Spleen (tissue), 11 donors: Measurements from ENCODE around the gene TRIM71. TPM values are rescaled to one million over a fixed set of nuclear protein-coding genes. Genes with fewer than 3 reads are reported as not detected.

Experiments used
- DNase-seq: peaks from one replicate; pipeline ENCODE4 v3.0.0-alpha.2; 2020
- H3K27ac ChIP-seq, 8 donors: fragments of 200-600 bp; sonication (generic) in 7 of 8; 1 replicate in 4 of 8; 2 replicates in 4 of 8; pipeline versions ENCODE4 v1.5.0 to v1.8.0; 2016 to 2021; ENCODE audit warnings: inconsistent platforms in 4 of 8, mild to moderate bottlenecking in 4 of 8, moderate library complexity in 1 of 8
- H3K27me3 ChIP-seq, 7 donors: fragments of 200-600 bp; sonication (generic) in 6 of 7; replicated peaks in 1 of 7; 1 replicate in 4 of 7; 2 replicates in 3 of 7; pipeline versions ENCODE4 v1.5.0 to v1.8.0; 2016 to 2021; ENCODE audit warnings: inconsistent platforms in 3 of 7, mild to moderate bottlenecking in 1 of 7
- H3K36me3 ChIP-seq, 6 donors: fragments of 200-600 bp; sonication (generic) in 5 of 6; 1 replicate in 4 of 6; 2 replicates in 2 of 6; pipeline versions ENCODE4 v1.5.0 to v1.8.0; 2016 to 2021; ENCODE audit warnings: inconsistent platforms in 2 of 6
- H3K4me1 ChIP-seq, 6 donors: fragments of 200-600 bp; sonication (generic) in 5 of 6; 1 replicate in 3 of 6; 2 replicates in 3 of 6; pipeline versions ENCODE4 v1.5.0 to v1.8.0; 2016 to 2021; ENCODE audit warnings: inconsistent platforms in 3 of 6
- H3K4me3 ChIP-seq, 8 donors: fragments of 200-600 bp; sonication (generic) in 7 of 8; 1 replicate in 4 of 8; 2 replicates in 4 of 8; pipeline versions ENCODE4 v1.5.0 to v1.8.0; 2016 to 2021; ENCODE audit warnings: inconsistent platforms in 4 of 8, mild to moderate bottlenecking in 4 of 8, moderate library complexity in 2 of 8
- H3K9me3 ChIP-seq, 8 donors: fragments of 200-600 bp; sonication (generic) in 7 of 8; 1 replicate in 4 of 8; 2 replicates in 4 of 8; pipeline versions ENCODE4 v1.5.0 to v1.8.0; 2016 to 2021; ENCODE audit warnings: inconsistent platforms in 4 of 8
- POLR2A ChIP-seq, 3 donors: fragments of 450-650 bp; IDR thresholded peaks; one replicate each; pipeline ENCODE4 v1.5.1; 2017; ENCODE audit warnings: antibody characterized with exemption in 3 of 3, mild to moderate bottlenecking in 1 of 3
- POLR2AphosphoS5 ChIP-seq, 3 donors: sonication (generic); formaldehyde crosslinking; IDR thresholded peaks; one replicate each; pipeline ENCODE4 v1.5.1; 2017; ENCODE audit warnings: antibody characterized with exemption in 3 of 3
- WGBS, 5 donors: extraction: QIAGEN DNeasy Blood & Tissue Kit in 3 of 5; methylation state at CpG; one replicate each; pipeline versions ENCODE4 v1.1.5 to v1.1.7; 2013 to 2018; 5-methylcytosine and 5-hydroxymethylcytosine counted together
- intact Hi-C: fragments of 100-400 bp; cut with DNase I; formaldehyde crosslinking; loops from one replicate; pipeline ENCODE4 v1.15.0; 2023; ENCODE audit warnings: low total_unique reads
- polyA plus RNA-seq, 3 donors: library from polyadenylated mRNA; stranded (reverse); fragments of 200-250 nt; gene quantifications; one replicate each; pipeline ENCODE4 v1.2.1, GENCODE V29; 2013
- total RNA-seq, 7 donors: library from RNA; depleted of rRNA in 3 of 7; stranded (reverse); fragments of >200 nt in 3 of 7; fragmentation: NEBNext Ultra II Directional in 4 of 7; extraction: Animal tissue kit (Norgen Biotek cat#: 25700) in 4 of 7; gene quantifications; one replicate each; pipeline versions ENCODE4 v1.1.0 to v1.2.1, GENCODE V29; 2016 to 2021
- TF ChIP-seq, protein P1 (sequence below), 11 experiments: fragments of 200-600 bp in 7 of 11; fragments of 450-650 bp in 4 of 11; sonication (generic) in 4 of 11; IDR thresholded peaks in 8 of 11; conservative IDR thresholded peaks in 3 of 11; 1 replicate in 7 of 11; 2 replicates in 4 of 11; pipeline versions ENCODE4 v1.4.0 to v1.8.0; 2016 to 2021; ENCODE audit warnings: antibody characterized with exemption in 11 of 11, inconsistent platforms in 4 of 11, mild to moderate bottlenecking in 1 of 11
- donor health status: healthy with polysubstance abuse.
- donor health status: DM: no; HTN: no; CAD: no; lungs with moderate emphysema.
- donor health status: DM: no; HTN: no; CAD: no.
- donor health status: Bipolar disorder and iron deficiency.
- donor health status: healthy.
- donor health status: DM: no; HTN: no; CAD: no.
- donor health status: DM: yes; HTN: yes; CAD: no.

Gene TRIM71
- total and polyA plus RNA-seq, 10 donors: under 0.01 to 0.09 (median 0.03) TPM; not detected in 5

DNA sequence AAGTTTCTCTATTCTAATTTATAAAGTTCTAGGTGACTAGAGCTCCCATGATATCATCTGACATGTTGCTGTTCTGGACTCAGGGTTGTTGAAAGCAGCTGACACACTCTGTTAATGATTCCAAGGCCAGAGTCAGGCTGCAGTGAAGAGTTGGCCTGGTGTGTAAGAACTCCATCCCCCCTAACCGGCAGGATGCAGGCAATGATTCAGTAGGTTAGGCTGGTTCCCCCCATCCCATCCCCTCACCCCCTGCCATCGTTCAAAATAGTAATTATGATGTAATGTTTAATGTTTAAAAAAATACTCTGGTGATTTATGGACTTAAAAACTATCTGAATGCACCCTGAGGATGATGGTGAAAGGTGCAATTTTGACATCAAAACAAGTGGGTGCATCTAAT lies 4.6 kb upstream of the TRIM71 start:
- DNase-seq: no peak
- no peaks in the 10 kb centered on the region for H3K9me3 ChIP-seq
- WGBS, 5 donors: 15 to 20% (median 19%) methylated on average over 2 of the region's 2 CpGs
- peaks cover 13 to 44% (median 29%) of the 10 kb centered on the region in 6 donors for H3K4me1 ChIP-seq
- intact Hi-C loops: no loop called here
- no peak for TF ChIP-seq POLR2AphosphoS5 (IDR thresholded peaks at IDR 0.05)
- TF ChIP-seq, protein P1, sequence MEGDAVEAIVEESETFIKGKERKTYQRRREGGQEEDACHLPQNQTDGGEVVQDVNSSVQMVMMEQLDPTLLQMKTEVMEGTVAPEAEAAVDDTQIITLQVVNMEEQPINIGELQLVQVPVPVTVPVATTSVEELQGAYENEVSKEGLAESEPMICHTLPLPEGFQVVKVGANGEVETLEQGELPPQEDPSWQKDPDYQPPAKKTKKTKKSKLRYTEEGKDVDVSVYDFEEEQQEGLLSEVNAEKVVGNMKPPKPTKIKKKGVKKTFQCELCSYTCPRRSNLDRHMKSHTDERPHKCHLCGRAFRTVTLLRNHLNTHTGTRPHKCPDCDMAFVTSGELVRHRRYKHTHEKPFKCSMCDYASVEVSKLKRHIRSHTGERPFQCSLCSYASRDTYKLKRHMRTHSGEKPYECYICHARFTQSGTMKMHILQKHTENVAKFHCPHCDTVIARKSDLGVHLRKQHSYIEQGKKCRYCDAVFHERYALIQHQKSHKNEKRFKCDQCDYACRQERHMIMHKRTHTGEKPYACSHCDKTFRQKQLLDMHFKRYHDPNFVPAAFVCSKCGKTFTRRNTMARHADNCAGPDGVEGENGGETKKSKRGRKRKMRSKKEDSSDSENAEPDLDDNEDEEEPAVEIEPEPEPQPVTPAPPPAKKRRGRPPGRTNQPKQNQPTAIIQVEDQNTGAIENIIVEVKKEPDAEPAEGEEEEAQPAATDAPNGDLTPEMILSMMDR (IDR thresholded peaks at IDR 0.05 in 8 of 11, conservative IDR thresholded peaks at IDR 0.05 in 3 of 11): no peak
- TF ChIP-seq POLR2A (IDR thresholded peaks at IDR 0.05): no peak
- H3K27ac ChIP-seq: no peak overlapping the region
- H3K36me3 ChIP-seq: no peaks in the 10 kb centered on the region
- no peak overlapping the region for H3K4me3 ChIP-seq
- H3K27me3 ChIP-seq: peaks cover 6 to 36% (median 27%) of the 10 kb centered on the region in 7 donors

DNA sequence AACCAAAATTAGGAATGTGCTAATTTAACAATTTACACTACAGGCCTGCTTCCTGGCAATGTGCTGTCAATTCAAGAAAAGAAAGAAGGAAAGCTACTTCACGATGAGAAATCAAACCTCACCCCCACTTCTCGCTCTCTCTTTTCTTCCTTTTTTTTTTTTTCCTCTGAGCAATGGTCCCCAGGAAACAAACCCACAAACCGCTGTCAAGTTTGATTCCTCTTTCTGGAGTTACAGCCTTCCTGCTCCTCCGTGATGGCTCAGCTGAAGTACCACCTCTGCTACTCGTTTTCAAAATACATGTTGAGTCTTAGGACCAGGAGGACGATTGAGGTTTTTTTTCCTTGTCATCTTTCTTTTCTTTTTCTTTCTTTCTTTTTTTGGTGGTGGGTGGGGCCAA lies 3.4 kb upstream of the TRIM71 start:
- no peaks in the 10 kb centered on the region for H3K9me3 ChIP-seq
- peaks cover 16 to 53% (median 36%) of the 10 kb centered on the region in 6 donors for H3K4me1 ChIP-seq
- no peak overlapping the region for H3K4me3 ChIP-seq
- DNase-seq: no peak
- WGBS, 5 donors: 20 to 35% (median 29%) methylated on average over 6 of the region's 6 CpGs
- peaks cover 6 to 48% (median 39%) of the 10 kb centered on the region in 7 donors for H3K27me3 ChIP-seq
- H3K36me3 ChIP-seq: no peaks in the 10 kb centered on the region
- TF ChIP-seq POLR2AphosphoS5 (IDR thresholded peaks at IDR 0.05): no peak
- TF ChIP-seq, protein P1 (IDR thresholded peaks at IDR 0.05 in 8 of 11, conservative IDR thresholded peaks at IDR 0.05 in 3 of 11): no peak
- no peak for TF ChIP-seq POLR2A (IDR thresholded peaks at IDR 0.05)
- intact Hi-C loops: no loop called here
- no peak overlapping the region for H3K27ac ChIP-seq

DNA sequence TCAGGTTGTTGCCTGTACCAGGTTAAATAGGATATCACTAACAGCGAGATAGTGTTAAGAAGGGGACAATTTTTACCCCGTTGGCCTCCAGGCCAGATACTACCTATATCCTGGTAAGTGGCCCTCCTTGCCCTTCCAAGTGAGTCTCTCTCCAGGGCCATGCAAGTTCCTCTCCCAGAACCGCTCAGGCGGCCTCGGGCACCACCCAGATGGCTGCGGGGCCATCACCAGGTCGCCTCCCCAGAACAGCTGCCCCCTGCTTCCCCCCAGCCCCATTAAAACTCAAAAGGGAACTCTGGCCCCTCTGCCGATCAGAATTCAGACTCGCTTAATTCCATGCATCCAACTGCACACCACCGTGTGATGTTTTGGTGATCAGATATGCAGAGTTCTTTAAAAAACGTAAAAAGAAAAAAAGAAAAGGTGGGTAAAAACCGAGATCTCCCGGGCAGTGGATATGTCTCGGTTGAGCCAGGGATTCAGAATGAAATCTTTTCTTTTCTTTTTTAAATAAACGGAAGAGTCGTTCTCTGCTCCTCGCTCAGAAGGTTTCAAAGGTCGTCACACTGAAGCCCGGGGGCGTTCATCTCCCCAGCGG lies 1.9 kb upstream of the TRIM71 start:
- Histone ChIP-seq H3K36me3 (no peaks in the 10 kb centered on the region), H3K9me3 (no peaks in the 10 kb centered on the region), H3K27ac (no peak overlapping the region), H3K27me3 (peaks cover 6 to 64% (median 54%) of the 10 kb centered on the region in 7 donors), H3K4me3 (peak overlapping the region in 5 of 8 donors; percentile 49 to 73 (median 54)), H3K4me1 (peaks cover 16 to 53% (median 36%) of the 10 kb centered on the region in 6 donors)
- WGBS, 5 donors: 17 to 24% (median 21%) methylated on average over 21 of the region's 21 CpGs
- TF ChIP-seq POLR2A (IDR thresholded peaks at IDR 0.05) (no peak), POLR2AphosphoS5 (IDR thresholded peaks at IDR 0.05) (no peak)
- TF ChIP-seq, protein P1 (IDR thresholded peaks at IDR 0.05 in 8 of 11, conservative IDR thresholded peaks at IDR 0.05 in 3 of 11): no peak
- intact Hi-C loops: no loop called here
- DNase-seq: no peak

DNA sequence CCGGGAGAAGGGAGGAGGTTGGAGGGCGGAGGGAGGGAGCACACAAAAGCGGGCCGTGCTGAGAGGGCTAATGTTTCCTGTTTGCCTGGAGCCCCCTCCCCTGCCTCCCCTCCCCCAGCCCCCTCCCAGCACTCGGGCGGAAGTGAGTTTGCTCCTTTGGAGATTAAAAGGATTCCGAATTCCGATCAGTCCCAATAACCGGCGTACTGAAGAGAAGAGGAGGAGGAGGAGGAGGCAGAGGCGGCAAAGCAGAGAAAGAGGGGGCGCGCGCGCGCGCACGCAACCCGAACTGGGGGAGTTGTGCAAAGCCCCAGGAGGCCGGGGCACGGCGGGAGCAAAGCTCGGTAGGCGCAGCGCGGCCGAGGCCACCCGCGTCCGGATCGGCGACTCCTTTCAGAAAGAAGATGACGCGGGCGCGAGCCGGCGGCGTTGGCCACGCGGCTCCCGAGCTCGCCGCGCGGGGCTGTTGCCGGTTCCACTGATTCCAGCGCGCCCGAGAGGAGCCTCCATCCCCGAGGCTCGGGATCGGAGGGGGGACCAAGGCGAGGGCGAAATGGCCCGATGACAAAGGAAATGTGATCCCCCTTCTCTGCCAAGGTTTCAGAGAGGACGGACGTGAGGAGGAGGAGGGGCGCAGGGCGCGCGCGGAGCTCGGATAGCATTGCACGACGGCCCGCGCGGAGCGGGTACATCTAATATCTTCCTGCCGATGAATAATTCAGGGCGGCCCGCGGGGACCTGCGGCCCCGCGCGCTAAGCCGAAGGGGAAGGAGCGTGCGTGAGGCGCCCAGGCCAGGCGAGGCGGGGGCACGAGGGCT lies 1.1 kb upstream of the TRIM71 start:
- H3K9me3 ChIP-seq: no peaks in the 10 kb centered on the region
- intact Hi-C loops: no loop called here
- peaks cover 16 to 53% (median 36%) of the 10 kb centered on the region in 6 donors for H3K4me1 ChIP-seq
- peak; percentile 77 for DNase-seq
- no peaks in the 10 kb centered on the region for H3K36me3 ChIP-seq
- peaks cover 6 to 71% (median 59%) of the 10 kb centered on the region in 7 donors for H3K27me3 ChIP-seq
- no peak for TF ChIP-seq POLR2A (IDR thresholded peaks at IDR 0.05)
- peak overlapping the region; percentile 39 to 73 (median 52) for H3K4me3 ChIP-seq
- WGBS, 5 donors: 1% methylated on average over 61 to 85 of the region's 85 CpGs
- no peak overlapping the region for H3K27ac ChIP-seq
